Activated naive CD4-positive, alpha-beta T cell treated with anti-CD3 and anti-CD28 coated beads, Interleukin-2, amount 50 U/mL, for 24 hours (primary cell): ENCODE data around the gene SLCO3A1.

Experiments
- H3K27ac Mint-ChIP-seq: one replicate; pipeline ENCODE4 v1.8.0; 2021; ENCODE audit warnings: mild to moderate bottlenecking, mixed read lengths
- H3K27me3 Mint-ChIP-seq: one replicate; pipeline ENCODE4 v1.8.0; 2021; ENCODE audit warnings: mixed read lengths
- H3K36me3 Mint-ChIP-seq: one replicate; pipeline ENCODE4 v1.8.0; 2021; ENCODE audit warnings: mixed read lengths
- H3K4me1 Mint-ChIP-seq: one replicate; pipeline ENCODE4 v1.8.0; 2021; ENCODE audit warnings: mixed read lengths
- H3K4me3 Mint-ChIP-seq: one replicate; pipeline ENCODE4 v1.8.0; 2021; ENCODE audit warnings: mild to moderate bottlenecking, mixed read lengths
- H3K9me3 Mint-ChIP-seq: one replicate; pipeline ENCODE4 v1.8.0; 2021; ENCODE audit warnings: mixed read lengths

Gene SLCO3A1

DNA sequence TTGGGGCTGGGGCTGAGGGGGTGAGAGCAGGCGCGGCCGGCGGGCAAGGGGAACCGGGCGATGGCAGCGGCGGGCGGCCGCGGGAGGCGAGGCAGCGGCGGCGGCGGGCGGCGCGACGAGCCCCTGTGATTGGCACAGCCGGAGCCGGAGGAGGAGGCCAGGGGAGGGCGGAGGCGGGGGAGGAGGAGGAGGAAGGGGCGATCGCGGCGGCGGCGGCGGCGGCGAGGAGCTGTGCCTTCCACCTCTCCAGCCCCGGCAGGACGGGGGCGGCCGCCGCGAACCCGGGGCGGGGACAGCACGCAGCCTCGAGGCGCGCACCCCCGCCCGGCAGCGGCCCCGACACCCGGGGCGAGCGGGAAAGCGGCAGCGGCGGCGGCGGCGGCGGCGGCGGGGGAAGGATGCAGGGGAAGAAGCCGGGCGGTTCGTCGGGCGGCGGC is at the start of gene SLCO3A1:
SLCO3A1 (plus strand) TSS at position 198 of the 437 bp plus-strand sequence.
- no peaks in the 10 kb centered on the region for H3K9me3 Mint-ChIP-seq
- no peaks in the 10 kb centered on the region for H3K36me3 Mint-ChIP-seq
- H3K27me3 Mint-ChIP-seq: no peaks in the 10 kb centered on the region
- H3K4me1 Mint-ChIP-seq: peaks cover 67% of the 10 kb centered on the region
- peak within 1 kb of the TSS; percentile 82 for H3K27ac Mint-ChIP-seq
- peak within 1 kb of the TSS; percentile 87 for H3K4me3 Mint-ChIP-seq

GRCh38 chr15:91807122-91807521 is 46.4 kb upstream of the SLCO3A1 start:
- H3K4me1 Mint-ChIP-seq: no peaks in the 10 kb centered on the region
- H3K36me3 Mint-ChIP-seq: no peaks in the 10 kb centered on the region
- H3K27me3 Mint-ChIP-seq: peaks cover 16% of the 10 kb centered on the region
- peaks cover 6% of the 10 kb centered on the region for H3K9me3 Mint-ChIP-seq
- H3K4me3 Mint-ChIP-seq: no peak overlapping the region
- H3K27ac Mint-ChIP-seq: no peak overlapping the region

DNA sequence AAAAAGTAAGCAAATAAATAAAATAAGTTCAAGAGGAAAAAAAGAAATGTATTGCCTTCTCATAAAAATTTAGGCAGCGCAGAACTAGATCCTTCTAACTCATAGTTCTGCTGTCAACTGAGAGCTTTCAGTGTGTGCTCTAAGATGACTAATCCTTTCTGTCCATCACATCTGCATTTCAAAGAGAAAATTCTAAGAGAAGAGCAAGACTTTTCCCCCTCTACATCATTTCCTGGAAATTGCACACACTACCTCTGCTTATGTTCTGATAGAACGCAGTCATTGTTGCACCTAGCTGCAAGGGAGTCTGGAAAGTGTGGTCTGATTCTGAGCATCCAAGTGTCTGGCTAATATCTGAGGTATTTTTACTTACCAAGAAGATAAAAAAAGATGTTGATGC is 39.6 kb upstream of the SLCO3A1 start:
- no peak overlapping the region for H3K27ac Mint-ChIP-seq
- H3K36me3 Mint-ChIP-seq: peaks cover 3% of the 10 kb centered on the region
- H3K4me1 Mint-ChIP-seq: no peaks in the 10 kb centered on the region
- no peak overlapping the region for H3K4me3 Mint-ChIP-seq
- peaks cover 15% of the 10 kb centered on the region for H3K9me3 Mint-ChIP-seq
- H3K27me3 Mint-ChIP-seq: peaks cover 4% of the 10 kb centered on the region

DNA sequence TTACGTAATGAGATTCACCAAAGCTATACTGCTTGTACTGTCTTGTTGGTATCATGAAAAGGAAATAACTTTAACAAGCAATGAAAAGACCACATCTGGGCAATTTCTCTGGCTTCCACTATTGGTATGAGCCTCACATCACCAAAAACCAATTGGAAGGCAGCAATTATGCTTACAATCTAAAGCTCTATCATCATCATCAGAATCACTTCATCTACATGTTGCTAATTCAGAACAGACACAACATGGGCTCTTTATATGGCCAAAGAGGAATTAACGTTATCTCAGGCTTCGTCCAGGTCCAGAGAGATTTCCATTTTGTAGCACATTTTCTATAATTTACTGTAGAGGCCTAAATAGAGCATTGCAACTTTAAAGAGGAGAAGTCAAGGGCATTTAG is 36.6 kb upstream of the SLCO3A1 start:
- Mint-ChIP-seq H3K9me3 (peaks cover 9% of the 10 kb centered on the region), H3K36me3 (peaks cover 3% of the 10 kb centered on the region), H3K27ac (no peak overlapping the region), H3K4me1 (no peaks in the 10 kb centered on the region), H3K4me3 (no peak overlapping the region), H3K27me3 (no peaks in the 10 kb centered on the region)

DNA sequence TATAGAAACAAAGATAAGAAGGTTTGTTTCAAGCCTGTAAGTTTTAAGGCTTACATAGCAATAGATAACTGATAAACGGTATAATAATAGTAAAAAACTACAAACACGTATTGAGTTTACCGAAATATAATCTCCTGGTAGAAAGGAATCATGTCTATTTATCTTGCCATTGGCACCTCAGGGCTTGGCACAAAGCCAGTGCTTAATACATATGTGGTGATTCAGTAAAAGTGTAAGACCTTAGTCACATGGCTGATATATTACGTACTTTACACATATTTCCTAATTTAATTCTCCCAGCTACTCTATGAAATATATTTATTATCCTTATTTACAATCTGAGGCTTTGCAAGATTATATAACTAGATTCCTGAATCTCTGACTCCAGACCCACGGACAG is 32.0 kb upstream of the SLCO3A1 start:
- Mint-ChIP-seq H3K27me3 (no peaks in the 10 kb centered on the region), H3K36me3 (no peaks in the 10 kb centered on the region), H3K4me1 (no peaks in the 10 kb centered on the region), H3K4me3 (no peak overlapping the region), H3K9me3 (no peaks in the 10 kb centered on the region), H3K27ac (no peak overlapping the region)

DNA sequence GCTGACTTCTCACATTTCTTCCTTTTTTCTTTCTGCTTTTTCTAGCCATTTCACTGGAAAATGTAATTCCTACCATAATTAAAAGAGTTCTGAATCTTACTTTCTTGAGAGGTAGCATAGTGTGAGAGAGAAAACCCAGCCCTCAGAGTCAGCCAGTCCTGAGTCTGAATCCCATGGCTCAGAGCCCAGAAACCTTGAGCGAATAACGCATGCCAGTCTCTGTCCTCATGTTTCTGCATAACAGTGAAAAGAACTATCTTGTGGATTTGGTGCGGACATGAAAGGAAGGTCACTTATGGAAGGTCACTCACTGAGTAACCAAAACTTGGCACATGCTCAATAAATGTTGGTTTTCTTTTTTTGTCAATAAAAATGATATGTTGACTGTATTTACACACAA is 29.3 kb upstream of the SLCO3A1 start:
- Mint-ChIP-seq H3K4me1 (no peaks in the 10 kb centered on the region), H3K27me3 (no peaks in the 10 kb centered on the region)

GRCh38 chr15:91826443-91826842 is 27.1 kb upstream of the SLCO3A1 start:
- Mint-ChIP-seq H3K9me3 (no peaks in the 10 kb centered on the region), H3K27me3 (no peaks in the 10 kb centered on the region), H3K36me3 (no peaks in the 10 kb centered on the region), H3K4me1 (no peaks in the 10 kb centered on the region), H3K4me3 (no peak overlapping the region), H3K27ac (no peak overlapping the region)

More for the DNA sequence above, 29.3 kb upstream of the SLCO3A1 start:
- Mint-ChIP-seq H3K27ac (no peak overlapping the region), H3K9me3 (no peaks in the 10 kb centered on the region), H3K4me3 (no peak overlapping the region), H3K36me3 (no peaks in the 10 kb centered on the region)

DNA sequence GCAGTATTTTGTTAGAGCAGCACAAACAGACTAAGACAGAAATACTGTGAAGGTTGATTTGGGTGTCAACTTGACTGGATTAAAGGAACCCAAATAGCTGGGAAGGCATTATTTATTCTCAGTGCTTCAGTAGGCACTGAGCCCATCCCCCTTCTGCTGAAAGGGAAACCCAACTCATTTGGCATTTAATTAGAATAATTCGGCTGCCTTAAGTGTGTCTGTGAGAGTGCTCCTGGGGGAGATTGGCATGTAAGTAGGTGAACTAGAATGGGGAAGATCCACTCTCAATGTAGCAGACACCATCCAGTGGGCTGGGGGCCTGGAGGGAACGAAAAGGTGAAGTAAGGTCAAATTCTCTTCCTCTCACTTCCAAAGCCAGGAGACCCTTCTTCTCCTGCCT is 20.5 kb upstream of the SLCO3A1 start:
- H3K27me3 Mint-ChIP-seq: peaks cover 2% of the 10 kb centered on the region
- H3K9me3 Mint-ChIP-seq: no peaks in the 10 kb centered on the region
- no peaks in the 10 kb centered on the region for H3K4me1 Mint-ChIP-seq
- H3K36me3 Mint-ChIP-seq: no peaks in the 10 kb centered on the region
- no peak overlapping the region for H3K27ac Mint-ChIP-seq
- H3K4me3 Mint-ChIP-seq: no peak overlapping the region

- Mint-ChIP-seq H3K4me3 (no peak overlapping the region), H3K9me3 (no peaks in the 10 kb centered on the region), H3K27me3 (peaks cover 23% of the 10 kb centered on the region), H3K4me1 (no peaks in the 10 kb centered on the region), H3K27ac (no peak overlapping the region), H3K36me3 (peaks cover 2% of the 10 kb centered on the region)
Observed at GRCh38 chr15:91839867-91840266, 13.6 kb upstream of the SLCO3A1 start.

- no peak overlapping the region for H3K27ac Mint-ChIP-seq
- no peak overlapping the region for H3K4me3 Mint-ChIP-seq
- H3K9me3 Mint-ChIP-seq: no peaks in the 10 kb centered on the region
- H3K36me3 Mint-ChIP-seq: peaks cover 2% of the 10 kb centered on the region
- H3K4me1 Mint-ChIP-seq: no peaks in the 10 kb centered on the region
- H3K27me3 Mint-ChIP-seq: peaks cover 23% of the 10 kb centered on the region
Observed at GRCh38 chr15:91841861-91842260, 11.6 kb upstream of the SLCO3A1 start.

- Mint-ChIP-seq H3K36me3 (peaks cover 2% of the 10 kb centered on the region), H3K27ac (no peak overlapping the region), H3K4me3 (no peak overlapping the region), H3K27me3 (peaks cover 19% of the 10 kb centered on the region), H3K9me3 (no peaks in the 10 kb centered on the region), H3K4me1 (peaks cover 2% of the 10 kb centered on the region)
Observed at GRCh38 chr15:91844341-91844740, 9.2 kb upstream of the SLCO3A1 start.

GRCh38 chr15:91844928-91845327 is 8.6 kb upstream of the SLCO3A1 start:
- Mint-ChIP-seq H3K9me3 (no peaks in the 10 kb centered on the region), H3K4me3 (no peak overlapping the region), H3K36me3 (peaks cover 2% of the 10 kb centered on the region), H3K27me3 (peaks cover 19% of the 10 kb centered on the region), H3K4me1 (peaks cover 8% of the 10 kb centered on the region), H3K27ac (no peak overlapping the region)

- peaks cover 15% of the 10 kb centered on the region for H3K27me3 Mint-ChIP-seq
- peaks cover 2% of the 10 kb centered on the region for H3K36me3 Mint-ChIP-seq
- H3K4me1 Mint-ChIP-seq: peaks cover 10% of the 10 kb centered on the region
- no peak overlapping the region for H3K4me3 Mint-ChIP-seq
- H3K9me3 Mint-ChIP-seq: no peaks in the 10 kb centered on the region
- no peak overlapping the region for H3K27ac Mint-ChIP-seq
Observed at GRCh38 chr15:91845720-91846119, 7.8 kb upstream of the SLCO3A1 start.

- Mint-ChIP-seq H3K4me1 (peaks cover 23% of the 10 kb centered on the region), H3K27ac (peak overlapping the region; percentile 88), H3K36me3 (no peaks in the 10 kb centered on the region), H3K27me3 (peaks cover 3% of the 10 kb centered on the region), H3K9me3 (no peaks in the 10 kb centered on the region), H3K4me3 (peak overlapping the region; percentile 45)
Observed at GRCh38 chr15:91849180-91849579, 4.3 kb upstream of the SLCO3A1 start.

DNA sequence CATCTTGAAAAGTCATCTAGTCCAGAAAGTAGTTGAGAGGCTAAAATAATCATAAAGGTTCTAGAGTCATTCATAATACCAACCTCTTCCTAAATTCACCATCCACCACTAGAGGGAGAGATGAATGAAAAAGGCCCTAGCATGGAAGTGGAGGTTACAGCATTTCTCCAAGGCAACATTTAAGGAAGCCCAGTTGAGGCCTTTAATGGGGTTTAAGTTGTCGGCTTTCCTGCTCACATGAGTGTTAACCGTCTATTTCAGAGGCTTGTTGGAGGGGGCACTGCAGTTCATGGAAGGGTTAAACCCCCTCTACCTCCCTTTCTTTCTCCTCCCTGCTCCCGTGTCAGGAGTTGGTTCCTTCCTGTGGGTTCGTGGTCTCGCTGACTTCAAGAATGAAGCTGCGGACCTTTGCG is 3.8 kb upstream of the SLCO3A1 start:
- H3K27me3 Mint-ChIP-seq: no peaks in the 10 kb centered on the region
- no peaks in the 10 kb centered on the region for H3K36me3 Mint-ChIP-seq
- peak overlapping the region; percentile 45 for H3K4me3 Mint-ChIP-seq
- peak overlapping the region; percentile 88 for H3K27ac Mint-ChIP-seq
- no peaks in the 10 kb centered on the region for H3K9me3 Mint-ChIP-seq
- peaks cover 29% of the 10 kb centered on the region for H3K4me1 Mint-ChIP-seq

- Mint-ChIP-seq H3K4me3 (peak overlapping the region; percentile 87), H3K27me3 (no peaks in the 10 kb centered on the region), H3K9me3 (no peaks in the 10 kb centered on the region), H3K4me1 (peaks cover 60% of the 10 kb centered on the region), H3K27ac (peak overlapping the region; percentile 82), H3K36me3 (no peaks in the 10 kb centered on the region)
Observed at GRCh38 chr15:91852741-91853510, 582 bp upstream of the SLCO3A1 start.
